GM13976 (cell line): ENCODE data around the gene WRAP53.

Experiments used
- DNase-seq: peaks from one replicate; pipeline ENCODE4 v3.0.0; 2012; ENCODE audit warnings: low spot score
- in situ Hi-C: fragments of 300-500 bp; cut with MboI; formaldehyde crosslinking; loops from one replicate; pipeline ENCODE4 v1.12.0; 2022; ENCODE audit warnings: low sequenced_read_pairs, mixed read lengths, inconsistent platforms; ENCODE audit not compliant: unreplicated experiment
- TF ChIP-seq, protein P1 (sequence below): IDR thresholded peaks from 2 replicates; pipeline ENCODE4 v1.5.1; 2012; ENCODE audit warnings: borderline replicate concordance, mild to moderate bottlenecking; ENCODE audit not compliant: insufficient read depth; ENCODE audit errors: extremely low read depth, missing control alignments, control extremely low read depth

The WRAP53 gene

DNA sequence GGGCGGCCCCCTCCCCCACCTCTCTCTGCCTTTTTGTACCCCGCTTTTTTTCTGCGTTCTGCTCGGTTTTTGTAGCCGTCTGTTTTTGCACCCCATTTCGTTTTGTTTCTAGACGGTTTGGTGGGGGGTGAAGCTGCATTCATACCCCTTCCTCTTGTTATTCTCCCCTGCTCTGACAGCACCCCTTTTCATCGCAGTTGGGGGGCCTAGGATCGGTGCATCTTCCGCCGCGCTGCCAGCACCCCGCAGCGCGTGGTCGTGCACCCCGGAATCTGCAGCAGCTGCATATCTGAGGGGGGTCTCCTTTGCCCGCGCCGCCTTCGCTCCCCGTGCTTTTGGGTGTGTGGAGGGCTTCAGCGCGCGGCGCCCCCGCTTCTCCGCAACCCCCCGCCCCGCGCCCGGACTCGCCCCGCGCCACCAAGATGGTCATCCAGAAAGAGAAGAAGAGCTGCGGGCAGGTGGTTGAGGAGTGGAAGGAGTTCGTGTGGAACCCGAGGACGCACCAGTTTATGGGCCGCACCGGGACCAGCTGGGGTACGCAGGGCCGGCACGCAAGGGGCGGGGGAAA, 37.1 kb upstream of the WRAP53 start:
- TF ChIP-seq, protein P1, sequence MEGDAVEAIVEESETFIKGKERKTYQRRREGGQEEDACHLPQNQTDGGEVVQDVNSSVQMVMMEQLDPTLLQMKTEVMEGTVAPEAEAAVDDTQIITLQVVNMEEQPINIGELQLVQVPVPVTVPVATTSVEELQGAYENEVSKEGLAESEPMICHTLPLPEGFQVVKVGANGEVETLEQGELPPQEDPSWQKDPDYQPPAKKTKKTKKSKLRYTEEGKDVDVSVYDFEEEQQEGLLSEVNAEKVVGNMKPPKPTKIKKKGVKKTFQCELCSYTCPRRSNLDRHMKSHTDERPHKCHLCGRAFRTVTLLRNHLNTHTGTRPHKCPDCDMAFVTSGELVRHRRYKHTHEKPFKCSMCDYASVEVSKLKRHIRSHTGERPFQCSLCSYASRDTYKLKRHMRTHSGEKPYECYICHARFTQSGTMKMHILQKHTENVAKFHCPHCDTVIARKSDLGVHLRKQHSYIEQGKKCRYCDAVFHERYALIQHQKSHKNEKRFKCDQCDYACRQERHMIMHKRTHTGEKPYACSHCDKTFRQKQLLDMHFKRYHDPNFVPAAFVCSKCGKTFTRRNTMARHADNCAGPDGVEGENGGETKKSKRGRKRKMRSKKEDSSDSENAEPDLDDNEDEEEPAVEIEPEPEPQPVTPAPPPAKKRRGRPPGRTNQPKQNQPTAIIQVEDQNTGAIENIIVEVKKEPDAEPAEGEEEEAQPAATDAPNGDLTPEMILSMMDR = no peak
- in situ Hi-C loops = no loop called here
- no peak for DNase-seq

DNA sequence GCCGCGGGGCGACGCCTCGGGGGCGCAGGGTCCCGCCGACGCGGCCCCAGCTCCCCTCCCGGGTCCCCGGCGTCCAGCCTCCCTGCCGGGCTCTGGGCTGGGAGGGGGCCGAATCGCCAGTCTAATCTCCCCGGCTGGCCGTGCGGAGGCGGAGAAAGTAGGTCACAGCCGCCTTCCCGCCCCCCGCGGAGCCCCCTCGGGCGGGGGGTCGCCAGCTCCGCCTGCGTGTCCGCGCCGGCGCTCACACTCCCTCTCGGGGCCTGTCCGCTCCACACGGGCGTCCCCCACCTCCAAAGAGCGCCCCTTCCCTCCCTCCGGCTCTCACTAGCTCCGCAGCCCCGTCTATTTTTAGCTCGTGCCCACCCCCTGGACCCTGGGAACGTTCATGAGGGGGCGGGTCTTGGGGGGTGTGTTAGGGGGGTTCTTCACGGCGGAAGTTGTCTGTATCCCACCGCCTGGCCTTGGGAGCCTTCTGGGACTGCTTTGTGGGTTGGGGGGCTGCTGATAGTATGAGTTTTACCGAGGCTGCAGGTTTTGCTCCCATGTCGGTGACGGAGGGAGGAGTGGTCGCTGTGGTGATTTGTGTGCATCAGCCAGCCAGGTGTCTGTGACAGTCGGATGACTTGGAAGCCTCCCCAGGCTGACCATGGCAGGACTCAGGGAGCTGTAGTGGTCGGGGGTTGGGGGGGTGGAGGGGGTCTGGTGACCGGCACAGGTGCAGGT, 36.5 kb upstream of the WRAP53 start:
- TF ChIP-seq, protein P1 = no peak
- no peak for DNase-seq
- in situ Hi-C loops = no loop called here

DNA sequence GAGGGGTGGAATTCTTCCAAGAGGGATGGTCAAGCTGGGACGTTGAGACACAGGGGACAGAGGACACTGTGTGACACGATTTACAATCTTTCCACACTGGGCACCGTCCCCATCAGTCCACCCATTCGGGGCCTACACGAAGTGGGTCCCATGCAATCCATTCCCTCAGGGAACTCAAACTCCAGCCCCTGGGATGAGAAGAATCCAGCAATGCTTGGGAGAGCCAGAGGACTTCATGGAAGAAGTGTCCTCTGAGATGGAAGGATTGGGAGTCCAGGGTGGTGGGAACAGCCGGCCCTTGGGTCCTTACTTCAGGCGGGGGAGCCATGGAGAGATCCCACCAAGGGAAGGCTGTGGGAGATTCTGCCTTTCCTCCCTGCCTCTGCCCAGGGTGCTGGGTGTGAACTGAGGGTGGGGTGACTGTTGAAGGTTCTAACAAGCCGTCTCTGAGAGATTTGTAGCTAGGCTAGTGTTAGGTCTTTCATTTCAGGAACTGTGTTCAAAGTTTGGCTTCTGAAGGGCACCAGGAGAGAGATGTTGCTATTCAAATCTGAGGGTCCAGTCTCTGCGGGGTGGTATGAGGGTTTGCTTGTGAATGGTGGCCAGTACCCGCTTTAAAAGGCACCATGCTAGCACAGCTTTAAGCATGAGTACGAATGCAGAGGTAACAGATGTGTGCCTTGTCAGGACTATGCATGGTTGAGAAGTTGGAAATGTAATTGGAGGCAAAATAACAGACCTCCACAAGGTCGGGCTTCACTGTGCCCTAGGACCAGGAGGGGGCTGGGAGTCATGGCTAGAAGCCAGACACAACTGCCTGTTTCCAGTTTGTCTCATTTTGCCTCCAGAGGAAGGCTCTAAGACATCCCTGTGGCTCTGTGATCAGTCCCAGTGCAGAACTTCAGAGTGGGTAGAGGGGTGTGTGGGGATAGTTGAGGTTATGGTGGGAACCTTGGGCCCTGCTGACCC, 35.6 kb upstream of the WRAP53 start:
- TF ChIP-seq, protein P1 = no peak
- DNase-seq = no peak
- in situ Hi-C loops = no loop called here

DNA sequence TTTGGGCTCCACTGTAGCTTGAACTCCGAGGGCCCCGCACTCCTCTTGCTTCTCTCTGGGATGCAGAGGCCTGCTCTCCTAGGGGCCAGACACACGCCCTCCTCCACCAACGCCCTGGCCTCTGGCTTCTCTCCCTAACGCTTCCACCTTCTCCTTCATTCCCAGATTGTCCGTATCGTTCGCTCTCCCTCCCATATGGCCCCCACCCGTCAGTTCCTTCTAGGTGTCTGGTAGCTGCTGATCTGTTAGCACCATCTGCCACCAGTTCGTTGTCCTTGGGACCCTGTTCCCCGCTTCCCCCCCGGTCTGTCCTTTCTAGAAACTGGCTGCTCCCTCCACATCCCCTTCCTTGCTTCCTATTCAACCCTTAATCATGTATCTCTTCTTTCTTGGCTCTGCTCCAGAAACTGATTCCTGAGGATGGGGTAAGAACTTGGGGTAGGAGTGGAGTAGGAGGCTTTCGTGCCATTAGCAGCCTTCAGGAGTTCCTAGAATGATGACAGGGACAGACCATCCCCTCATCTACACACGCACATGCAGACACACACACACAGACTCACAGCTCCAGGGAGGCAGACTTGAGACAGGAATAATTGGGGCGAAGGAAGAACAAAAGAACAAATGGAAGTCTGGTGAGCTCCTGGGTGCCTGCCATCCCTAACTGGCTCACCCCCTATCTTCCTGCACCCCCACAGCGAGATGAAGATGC, 33.3 kb upstream of the WRAP53 start:
- TF ChIP-seq, protein P1 = no peak
- in situ Hi-C loops = no loop called here

DNA sequence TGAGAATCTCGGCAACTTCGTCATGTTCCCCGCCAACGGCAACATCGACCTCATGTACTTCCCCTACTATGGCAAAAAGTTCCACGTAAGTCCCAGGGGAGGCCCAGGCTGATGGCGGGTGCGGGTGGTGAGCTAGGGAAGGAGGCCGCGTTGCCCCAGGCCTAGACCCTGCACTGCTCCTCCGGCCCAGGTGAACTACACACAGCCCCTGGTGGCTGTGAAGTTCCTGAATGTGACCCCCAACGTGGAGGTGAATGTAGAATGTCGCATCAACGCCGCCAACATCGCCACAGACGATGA, 32.8 kb upstream of the WRAP53 start:
- in situ Hi-C loops = no loop called here
- TF ChIP-seq, protein P1 = no peak

More for the DNA sequence above, 33.3 kb upstream of the WRAP53 start:
- DNase-seq = no peak

More for the DNA sequence above, 32.8 kb upstream of the WRAP53 start:
- DNase-seq = no peak
